ENCODE data around the gene CRYBB2. TPM values are rescaled to one million over a fixed set of nuclear protein-coding genes. Genes with fewer than 3 reads are reported as not detected.
"Not testable (repeated sequence)": the region's sequence is repeated elsewhere in the genome, so short reads cannot be mapped to it uniquely, and the experiment has no call there.

The CRYBB2 gene
- total RNA-seq, 1 donor from 2014 or later, result 0.82 TPM

DNA sequence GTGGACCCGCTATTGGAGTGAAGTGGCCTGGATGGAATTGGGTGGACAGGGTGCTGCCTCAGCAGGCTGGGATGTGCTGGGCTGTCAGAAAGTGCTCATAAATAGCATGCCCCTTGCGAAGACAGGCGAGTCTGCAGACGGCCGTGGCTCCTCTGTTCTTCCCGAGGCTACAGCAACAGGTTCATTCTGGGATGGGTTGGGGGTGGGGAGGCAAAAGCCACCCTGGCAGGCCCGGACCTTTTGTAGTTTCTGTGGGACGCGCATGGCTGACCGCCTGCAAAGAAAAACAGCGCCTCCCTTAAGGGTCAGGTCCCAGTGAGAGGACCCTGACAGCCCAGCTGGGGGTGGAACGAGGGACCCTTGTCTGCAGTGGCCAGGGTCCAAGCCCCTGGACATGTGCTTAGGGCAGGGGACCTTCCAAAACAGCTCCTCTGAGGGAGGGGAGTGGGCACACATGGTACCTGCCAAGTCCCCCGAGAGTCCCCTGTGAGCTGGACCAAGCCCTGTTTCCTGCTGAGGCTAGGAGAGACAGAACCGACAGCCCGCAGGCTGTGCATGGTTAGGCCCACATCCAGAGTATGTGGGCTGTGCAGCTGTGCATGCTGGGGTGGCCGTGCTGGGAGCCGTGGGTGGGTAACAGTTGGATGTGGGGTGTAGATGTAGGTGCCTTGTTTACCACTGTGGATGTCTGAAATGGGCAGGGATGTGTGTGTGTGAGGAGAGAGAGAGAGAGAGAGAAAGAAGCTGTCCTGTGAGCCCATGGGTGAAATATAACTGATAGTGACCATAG is 19.5 kb upstream of the CRYBB2 start, which contains the start of gene CRYBB3:
Gene CRYBB3, plus strand, starts transcription at position 128 of the 790 bp plus-strand sequence. CDS start 1,539 bp downstream, outside the sequence.
- DNase-seq, result no peak

- no peak for DNase-seq
These were observed 18.5 kb upstream of the CRYBB2 start for GRCh38 chr22:25200967-25201366.

- no peak for DNase-seq
These were observed 17.7 kb upstream of the CRYBB2 start for GRCh38 chr22:25201557-25202273.

DNA sequence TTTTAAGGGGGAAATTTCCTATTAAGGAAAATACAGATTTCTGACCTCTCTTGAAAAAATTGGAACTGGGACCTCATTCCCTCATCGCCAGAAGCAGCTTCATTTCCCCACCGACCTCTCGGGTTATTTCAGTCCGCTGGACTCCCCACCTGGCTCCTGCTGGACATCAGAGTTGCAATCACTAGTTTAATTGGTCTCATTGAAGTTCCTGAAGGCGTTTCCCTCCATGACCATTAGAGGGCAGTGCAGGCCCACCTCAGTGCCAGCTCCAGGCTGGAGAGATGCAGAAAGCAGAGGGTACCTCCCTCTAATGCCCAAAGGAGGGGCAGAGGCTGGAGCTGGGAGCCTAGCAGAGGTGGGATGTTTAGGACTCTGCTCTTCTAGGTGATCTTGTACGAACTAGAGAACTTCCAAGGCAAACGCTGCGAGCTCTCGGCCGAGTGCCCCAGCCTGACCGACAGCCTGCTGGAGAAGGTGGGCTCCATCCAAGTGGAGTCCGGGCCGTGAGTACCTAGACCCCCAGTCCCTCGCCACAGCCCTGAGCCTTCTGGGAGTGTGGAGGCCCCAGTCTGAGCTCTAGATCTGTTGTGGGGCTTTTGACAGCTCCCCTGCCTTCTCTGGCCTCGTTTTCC is 17.0 kb upstream of the CRYBB2 start:
- peak; percentile 80 for DNase-seq

DNA sequence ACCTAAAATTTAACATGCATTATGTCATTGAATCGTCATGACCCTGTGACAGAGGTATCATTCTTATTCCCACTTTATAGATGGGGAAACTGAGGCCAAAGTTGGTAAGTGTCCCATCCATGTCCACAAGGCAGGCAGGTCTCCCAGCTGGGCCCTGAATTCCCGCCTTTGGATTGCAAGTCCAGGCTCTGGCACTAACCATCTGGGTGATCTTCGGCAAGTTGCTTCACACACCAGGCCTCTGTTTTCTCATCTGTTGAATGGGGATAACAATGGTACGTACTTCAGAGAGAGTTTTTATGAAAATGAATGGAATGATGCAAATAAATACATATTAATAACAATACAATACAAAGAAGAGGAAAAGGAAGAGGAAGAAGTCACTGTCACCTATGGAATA is 16.4 kb upstream of the CRYBB2 start:
- DNase-seq, result no peak

- peak; percentile 5 for DNase-seq
These were observed 14.9 kb upstream of the CRYBB2 start for GRCh38 chr22:25204547-25204946.

DNA sequence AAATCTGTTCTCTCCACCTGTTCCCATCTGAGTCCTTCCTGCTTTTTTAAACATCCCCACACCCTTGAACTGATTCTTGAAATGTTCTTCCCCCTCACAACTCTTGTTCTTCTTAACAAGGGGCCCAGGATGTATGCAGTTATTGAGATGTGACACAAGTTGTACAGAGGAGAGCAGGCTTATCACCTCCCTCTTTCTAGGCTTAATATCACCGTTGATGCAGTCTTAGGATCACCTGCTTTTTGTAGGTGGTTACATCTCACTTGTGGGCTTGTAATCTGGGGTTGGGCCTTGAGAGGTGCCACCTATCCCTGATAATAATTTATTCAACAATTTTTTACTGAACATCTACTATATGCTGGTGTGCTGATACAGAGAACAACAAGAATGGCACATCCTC is 13.6 kb upstream of the CRYBB2 start:
- DNase-seq, result no peak

DNA sequence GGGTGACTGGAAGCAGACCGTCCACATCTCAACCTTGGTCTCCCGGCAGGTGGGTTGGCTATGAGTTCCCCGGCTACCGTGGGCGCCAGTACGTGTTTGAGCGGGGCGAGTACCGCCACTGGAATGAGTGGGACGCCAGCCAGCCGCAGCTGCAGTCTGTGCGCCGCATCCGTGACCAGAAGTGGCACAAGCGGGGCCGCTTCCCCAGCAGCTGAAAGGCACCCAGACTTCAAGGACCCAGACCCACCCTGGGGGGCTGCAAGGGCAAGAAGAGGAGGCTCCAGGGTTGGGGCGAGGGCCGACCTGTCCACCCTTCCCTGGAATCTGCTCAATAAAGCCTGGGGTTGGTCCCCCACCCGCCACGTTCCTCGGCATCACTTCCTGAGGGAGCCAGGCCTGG is 12.4 kb upstream of the CRYBB2 start:
- DNase-seq, result no peak

DNA sequence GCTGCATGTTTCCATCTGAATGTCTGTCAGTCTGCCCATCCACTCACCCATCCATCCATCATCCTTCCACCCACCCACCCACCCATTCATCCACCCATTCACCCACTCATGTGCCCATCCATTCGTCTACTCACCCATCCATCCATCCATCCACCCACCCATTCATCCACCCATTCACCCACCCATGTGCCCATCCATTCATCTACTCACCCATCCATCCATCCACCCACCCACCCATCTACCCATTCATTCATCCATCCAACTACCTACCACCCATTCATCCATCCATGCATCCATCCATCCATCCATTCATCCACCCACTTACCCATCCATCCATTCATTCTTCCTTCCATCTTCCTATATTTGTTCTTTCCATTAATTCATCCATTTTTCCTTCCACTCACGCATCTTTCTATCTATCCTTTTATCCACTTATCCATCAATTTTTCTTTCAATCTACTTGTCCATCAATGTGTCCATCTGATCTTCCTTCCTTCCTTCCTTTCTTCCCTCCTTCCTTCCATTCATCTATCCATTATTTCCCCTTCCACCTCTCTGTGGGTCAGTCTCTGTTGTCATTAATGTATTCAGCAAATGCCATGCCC is 11.8 kb upstream of the CRYBB2 start:
- DNase-seq, result no peak

GRCh38 chr22:25208328-25208727 is 11.1 kb upstream of the CRYBB2 start:
- DNase-seq, result no peak

- DNase-seq, result no peak
These were observed 10.5 kb upstream of the CRYBB2 start for GRCh38 chr22:25208743-25209505.

DNA sequence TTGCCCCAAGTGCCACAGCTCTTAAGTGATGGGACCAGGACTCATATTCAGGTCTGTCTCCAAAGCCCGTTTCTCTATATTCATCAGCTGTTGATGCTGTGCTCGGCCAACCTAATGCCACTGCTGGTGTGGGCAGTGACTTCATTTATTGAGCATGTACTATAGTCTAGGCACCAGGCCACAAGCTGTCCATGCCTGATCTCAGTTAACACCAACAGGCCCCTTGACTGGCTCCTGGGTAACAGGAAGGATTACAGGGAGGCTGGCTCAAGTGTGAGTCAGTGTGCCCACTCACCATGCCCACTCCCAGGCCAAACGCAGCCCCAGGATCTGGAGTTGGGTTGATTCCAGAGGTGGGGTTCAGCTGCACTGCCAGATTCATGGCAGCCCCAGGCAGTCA is 8.6 kb upstream of the CRYBB2 start:
- DNase-seq, result no peak

DNA sequence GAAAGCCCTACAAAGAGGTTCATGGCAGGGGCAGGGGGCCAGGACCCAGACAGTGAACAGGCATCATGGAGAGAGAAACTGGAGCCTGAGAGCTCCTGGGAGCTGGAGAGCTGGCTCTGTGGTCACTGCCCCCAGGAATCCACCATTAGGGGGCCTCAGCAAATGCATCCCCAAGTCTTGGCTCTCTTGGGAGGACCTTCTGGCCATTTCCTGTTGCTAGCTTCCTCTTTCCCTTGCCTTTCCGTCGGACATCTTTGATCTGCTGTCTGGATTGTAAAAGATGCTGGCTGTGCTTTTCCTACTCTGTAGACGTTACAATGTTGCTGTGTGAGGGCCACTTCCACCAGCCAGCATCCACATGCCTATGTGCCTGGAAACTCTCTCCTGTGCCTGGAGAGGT is 7.1 kb upstream of the CRYBB2 start:
- DNase-seq, result no peak

DNA sequence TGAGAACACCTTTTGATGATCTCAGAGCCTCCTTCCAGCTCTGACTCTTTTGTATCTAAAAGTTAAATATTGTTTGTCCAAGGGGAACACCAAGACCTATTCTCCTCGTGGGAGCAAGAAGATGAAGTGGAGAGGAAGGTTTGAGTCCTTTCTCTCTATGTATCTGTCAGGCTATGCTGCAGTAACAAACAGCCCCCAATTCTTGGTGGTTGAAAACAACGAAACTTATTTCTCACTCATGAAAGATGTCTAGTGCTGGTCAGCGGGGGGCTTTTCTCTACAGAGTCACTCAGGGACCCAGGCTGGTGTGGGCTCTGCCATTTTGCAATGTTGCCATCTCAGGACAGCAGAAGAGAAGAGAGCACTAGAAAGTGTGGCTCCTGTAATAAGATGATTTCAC is 6.2 kb upstream of the CRYBB2 start:
- no peak for DNase-seq

- no peak for DNase-seq
These were observed 3.2 kb upstream of the CRYBB2 start for GRCh38 chr22:25216230-25216629.

GRCh38 chr22:25219948-25220442 is 556 bp downstream of the CRYBB2 start:
- no peak for DNase-seq

GRCh38 chr22:25221790-25222189 is 2.4 kb downstream of the CRYBB2 start:
- DNase-seq, result no peak

GRCh38 chr22:25223269-25223850 is 3.9 kb downstream of the CRYBB2 start:
- DNase-seq, result no peak

GRCh38 chr22:25228822-25229221 is 9.4 kb downstream of the CRYBB2 start:
- DNase-seq, result no peak

DNA sequence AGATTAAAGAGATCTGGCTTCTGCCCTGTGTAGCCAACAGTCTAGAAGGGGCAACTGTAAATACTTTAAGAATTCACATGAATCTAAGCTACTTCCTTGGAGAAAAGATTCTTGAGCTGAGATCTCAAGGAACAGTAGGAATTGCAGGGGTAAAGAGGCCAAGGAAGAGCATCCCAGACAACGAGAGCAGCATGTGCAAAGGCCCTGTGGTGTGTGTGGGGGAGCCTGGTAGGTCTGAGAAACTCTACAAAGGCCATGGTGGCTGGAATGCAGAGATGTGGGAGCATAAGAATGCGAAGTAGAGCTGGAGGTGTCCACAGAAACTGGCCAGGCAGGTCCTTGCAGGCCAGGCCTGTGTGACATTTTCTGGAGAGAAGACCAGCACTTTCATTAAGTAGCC is 11.3 kb downstream of the CRYBB2 start:
- DNase-seq, result not testable (repeated sequence)

DNA sequence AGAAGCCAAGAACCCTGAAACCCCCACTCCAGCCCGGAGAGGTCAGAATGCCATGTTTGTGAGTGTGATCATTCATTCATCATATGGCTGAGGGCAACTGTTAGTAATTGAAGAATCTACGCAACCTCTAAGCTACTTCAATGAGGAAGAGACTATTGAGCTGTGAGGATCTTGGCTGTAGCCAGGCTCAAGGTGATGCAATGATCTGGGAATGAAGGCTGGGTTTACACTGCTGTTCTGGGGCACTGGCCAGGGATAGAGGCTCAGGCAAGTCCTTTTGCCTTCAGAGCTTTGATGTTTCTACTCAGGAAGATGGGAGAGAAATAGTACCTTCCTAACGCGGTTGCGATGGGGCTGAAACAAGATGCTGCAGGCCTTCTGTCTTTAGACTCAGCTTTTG is 12.9 kb downstream of the CRYBB2 start:
- DNase-seq, result no peak
